HL-60/S4 (cell line): ENCODE results near the gene LTBP4.
"Not testable (repeated sequence)": the region's sequence is repeated elsewhere in the genome, so short reads cannot be mapped to it uniquely, and the experiment has no call there.

Source experiments
- in situ Hi-C: fragments of 300-500 bp; cut with MboI; formaldehyde crosslinking; loops from 2 replicates; pipeline ENCODE4 v1.14.3; 2022; ENCODE audit warnings: low sequenced_read_pairs

The LTBP4 gene

GRCh38 chr19:40571831-40572495, 29.2 kb upstream of the LTBP4 start:
- in situ Hi-C loops: no loop called here

DNA sequence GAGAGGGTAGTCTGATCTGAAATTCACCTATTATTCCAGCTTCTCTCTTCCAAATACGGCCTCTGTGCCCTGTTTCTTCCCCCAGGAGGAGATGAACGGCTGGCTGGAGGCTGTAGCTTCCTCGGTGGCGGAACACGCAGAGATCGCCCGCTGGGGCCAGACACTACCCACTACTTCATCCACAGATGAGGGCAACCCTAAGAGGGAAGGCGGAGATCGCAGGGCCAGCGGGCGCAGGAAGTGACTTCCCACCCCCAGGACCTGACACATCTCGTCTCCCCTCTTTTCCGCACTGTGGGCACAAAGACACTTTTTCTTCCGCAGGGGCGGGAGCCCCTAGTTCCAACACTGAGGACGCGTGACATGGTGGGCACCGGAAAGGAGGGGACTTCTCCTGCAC, 25.8 kb upstream of the LTBP4 start:
- in situ Hi-C loops: no loop called here

DNA sequence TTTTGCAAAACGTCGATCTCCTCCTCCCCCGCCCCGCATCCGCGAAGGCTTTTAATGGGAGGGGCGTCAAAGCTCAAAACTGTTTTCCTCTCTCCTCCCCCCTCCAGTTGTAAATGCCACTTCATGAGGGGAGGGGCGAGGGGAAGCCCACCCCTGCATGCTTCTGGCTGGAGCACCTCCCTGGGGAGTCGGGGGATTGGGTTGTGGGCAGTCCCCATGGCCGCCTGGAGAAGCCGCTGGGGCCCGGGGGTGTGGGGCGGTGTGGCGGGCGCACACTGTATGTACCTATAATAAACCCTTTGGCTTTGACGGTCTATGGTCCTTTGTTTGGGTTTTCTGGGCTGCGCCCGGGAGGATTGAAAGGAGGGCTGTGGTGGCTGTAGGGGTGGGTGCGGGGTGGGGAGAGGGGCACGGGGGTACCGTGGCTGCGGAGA, 25.0 kb upstream of the LTBP4 start:
- in situ Hi-C loops: no loop called here

DNA sequence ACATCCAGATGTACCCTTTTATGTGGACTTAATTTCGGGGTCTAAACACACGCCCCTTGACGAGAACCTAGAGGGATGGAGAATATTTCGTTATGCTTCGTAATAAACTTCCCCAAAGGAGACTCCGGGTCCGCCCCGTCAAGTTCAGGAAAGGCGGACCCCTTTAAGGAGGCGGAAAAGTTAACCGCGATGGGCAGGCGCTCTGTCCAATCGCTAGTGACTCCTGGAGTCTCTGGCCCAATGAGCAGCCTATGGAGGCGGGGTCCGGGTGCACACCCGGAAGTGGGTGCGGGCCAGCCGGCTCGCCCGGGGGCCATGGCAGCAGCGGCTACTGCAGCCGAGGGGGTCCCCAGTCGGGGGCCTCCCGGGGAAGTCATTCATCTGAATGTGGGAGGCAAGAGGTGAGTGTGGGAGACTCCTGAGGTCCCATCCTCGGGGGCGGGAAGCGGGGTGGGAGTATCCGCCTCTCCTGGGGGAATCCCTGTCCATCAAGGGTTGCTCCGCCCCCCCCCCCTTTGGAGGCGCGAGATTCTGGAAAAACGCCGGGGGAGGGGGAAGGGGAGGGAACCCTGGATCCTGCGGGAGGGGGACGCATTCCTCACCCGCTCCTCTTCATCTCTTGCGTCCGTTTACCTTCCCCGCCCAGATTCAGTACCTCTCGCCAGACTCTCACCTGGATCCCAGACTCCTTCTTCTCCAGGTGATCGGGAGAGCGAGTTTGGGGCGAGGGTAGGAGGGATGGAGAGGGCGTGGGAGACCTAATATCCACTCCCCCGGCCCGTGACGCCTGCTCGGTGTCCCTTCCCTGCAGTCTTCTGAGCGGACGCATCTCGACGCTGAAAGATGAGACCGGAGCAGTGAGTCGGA, 24.4 kb upstream of the LTBP4 start, which contains the start of gene SHKBP1:
Gene SHKBP1, plus strand, starts transcription at position 289 of the 867 bp plus-strand sequence. Its CDS starts 27 bp downstream, at position 316.
- in situ Hi-C loops: no loop called here

GRCh38 chr19:40578442-40578908, 22.7 kb upstream of the LTBP4 start:
- in situ Hi-C loops: no loop called here

- in situ Hi-C loops: no loop called here
These were observed 20.6 kb upstream of the LTBP4 start for GRCh38 chr19:40580619-40581018.

DNA sequence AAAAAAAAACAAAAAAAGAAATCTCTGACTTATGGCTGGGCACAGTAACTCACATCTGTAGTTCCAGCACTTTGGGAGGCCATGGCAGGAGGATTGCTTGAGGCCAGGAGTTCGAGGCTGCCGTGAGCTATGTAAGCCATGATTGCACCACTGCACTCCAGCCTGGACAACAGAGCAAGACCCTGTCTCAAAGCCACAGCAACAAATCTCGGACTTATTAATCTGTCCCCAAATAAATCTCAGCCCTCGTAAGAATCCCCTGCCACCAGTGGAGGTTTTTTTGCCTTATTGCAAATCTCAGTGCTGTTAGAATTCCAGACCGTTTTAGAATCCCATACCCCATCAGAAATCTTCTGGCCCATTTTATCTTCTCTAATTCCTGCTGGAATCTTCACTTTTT, 19.6 kb upstream of the LTBP4 start:
- in situ Hi-C loops: no loop called here

DNA sequence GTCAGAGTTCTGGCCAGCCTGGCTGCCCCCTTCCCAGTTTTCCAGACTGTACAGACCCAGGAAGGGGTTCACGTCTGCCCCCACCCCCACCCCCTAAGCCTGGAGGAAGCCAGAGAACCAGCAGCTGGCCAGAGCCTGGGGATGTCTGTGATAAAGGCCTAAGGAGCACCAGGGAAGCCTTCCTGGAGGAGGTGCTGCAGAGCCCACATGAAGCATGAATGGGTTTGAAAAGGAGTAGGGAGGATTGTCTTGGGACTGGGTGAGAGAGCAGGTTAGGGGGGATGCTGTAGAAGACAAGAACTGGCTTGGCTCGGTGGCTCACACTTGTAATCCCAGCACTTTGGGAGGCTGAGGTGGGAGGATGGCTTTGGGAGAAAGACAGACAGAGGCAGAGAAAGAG, 18.7 kb upstream of the LTBP4 start:
- in situ Hi-C loops: no loop called here

DNA sequence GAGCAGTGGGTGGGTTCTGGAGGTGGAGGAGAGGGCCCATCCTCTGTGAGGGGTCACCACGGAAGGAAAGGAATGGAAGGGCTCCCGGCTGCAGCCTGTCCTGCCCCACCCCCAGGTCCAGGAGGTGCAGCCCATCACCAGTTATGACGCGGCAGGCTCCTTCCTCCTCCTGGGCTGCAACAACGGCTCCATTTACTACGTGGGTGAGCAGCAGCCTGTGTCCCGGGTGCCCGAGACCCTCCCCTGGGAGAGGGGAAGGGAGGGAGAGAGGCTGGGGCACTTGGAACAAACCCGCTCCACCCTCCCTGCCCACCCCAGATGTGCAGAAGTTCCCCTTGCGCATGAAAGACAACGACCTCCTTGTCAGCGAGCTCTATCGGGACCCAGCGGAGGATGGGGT, 17.9 kb upstream of the LTBP4 start:
- in situ Hi-C loops: no loop called here

DNA sequence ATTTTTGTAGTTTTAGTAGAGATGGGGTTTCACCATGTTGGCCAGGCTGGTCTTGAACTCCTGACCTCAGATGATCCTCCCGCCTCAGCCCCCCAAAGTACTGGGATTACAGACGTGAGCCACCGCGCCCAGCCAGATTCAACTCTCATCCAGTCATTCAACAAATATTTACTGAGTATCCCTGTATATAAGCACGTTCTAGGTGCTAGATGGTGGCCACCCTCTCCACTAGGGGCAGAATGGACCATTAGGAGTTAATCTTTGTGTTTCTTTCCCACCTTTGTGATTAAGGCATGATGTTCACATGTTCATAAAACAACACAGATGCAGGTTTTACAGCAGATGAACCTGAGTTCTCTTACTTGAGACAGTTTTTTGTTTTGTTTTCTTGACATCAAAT, 17.2 kb upstream of the LTBP4 start:
- in situ Hi-C loops: no loop called here

DNA sequence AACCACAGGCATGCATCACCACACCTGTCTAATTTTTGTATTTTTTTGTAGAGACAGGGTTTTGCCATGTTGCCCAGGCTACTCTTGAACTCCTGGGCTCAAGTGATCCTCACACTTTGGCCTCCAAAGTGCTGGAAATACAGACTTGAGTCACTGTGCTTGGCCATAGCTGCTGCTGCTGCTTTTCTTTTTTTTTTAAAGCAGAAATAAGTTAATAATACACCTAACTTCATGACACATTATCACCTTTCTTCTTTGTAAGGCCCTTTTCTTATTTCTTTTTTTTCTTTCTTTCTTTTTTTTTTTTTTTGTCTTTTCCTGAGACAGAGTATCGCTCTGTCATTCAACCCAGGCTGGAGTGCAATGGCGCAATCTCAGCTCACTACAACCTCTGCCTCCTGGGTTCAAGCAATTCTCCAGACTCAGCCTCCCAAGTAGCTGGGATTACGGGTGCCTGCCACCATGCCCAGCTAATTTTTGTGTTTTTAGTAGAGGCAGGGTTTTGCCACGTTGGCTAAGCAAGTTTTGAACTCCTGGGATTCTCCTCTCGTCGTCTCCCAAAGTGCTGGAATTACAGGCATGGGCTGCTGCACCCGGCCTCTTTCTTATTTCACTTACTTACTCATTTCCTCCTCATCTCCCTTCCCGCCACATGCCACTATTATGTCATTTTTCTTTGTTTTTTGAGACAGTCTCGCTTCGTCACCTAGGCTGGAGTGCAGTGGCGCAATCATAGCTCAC, 15.8 kb upstream of the LTBP4 start:
- in situ Hi-C loops: no loop called here

- in situ Hi-C loops: no loop called here
These were observed 15.2 kb upstream of the LTBP4 start for GRCh38 chr19:40585982-40586422.

DNA sequence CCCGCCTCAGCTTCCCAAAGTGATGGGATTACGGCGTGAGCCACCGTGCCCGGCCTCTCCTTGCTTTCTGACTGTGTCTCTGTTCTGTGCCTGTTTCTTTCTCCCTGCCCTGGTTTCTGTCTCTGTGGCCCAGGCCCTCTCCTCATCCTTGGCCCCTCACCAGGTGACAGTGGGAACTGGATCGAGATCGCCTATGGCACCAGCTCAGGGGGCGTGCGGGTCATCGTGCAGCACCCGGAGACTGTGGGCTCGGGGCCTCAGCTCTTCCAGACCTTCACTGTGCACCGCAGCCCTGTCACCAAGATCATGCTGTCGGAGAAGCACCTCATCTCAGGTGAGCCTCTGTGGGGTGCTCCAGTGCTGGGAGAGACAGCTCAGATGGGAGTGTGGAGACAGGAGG, 14.6 kb upstream of the LTBP4 start:
- in situ Hi-C loops: no loop called here

DNA sequence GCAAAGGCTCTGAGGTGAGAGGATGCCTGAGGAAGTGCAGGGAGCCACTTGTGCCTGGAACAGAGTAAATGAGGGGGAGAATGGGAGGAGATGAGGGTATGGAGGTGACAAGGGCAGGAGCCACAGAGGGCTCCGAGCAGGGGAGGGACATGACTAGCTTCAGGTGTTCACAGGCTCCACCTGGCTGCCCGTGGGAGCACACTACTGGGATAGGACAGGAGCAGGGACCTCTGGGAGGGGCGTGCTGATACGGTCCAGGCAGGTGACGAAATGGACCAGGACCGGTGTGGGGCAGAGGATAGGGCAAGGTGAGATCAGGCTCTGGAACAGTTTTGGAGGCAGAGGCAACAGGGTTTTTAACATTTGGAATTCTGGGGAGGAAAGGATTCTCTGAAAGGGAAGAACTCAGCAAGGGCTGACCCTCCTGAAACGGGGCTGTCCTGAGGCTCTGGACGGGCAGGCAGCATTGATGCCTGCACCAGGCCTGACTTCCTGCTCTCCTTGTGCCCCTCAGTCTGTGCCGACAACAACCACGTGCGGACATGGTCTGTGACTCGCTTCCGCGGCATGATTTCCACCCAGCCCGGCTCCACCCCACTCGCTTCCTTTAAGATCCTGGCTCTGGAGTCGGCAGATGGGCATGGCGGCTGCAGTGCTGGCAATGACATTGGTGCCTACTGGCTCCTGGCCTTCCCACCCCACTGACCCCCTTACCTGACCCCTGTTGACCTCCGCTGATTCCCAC, 12.9 kb upstream of the LTBP4 start:
- in situ Hi-C loops: no loop called here

DNA sequence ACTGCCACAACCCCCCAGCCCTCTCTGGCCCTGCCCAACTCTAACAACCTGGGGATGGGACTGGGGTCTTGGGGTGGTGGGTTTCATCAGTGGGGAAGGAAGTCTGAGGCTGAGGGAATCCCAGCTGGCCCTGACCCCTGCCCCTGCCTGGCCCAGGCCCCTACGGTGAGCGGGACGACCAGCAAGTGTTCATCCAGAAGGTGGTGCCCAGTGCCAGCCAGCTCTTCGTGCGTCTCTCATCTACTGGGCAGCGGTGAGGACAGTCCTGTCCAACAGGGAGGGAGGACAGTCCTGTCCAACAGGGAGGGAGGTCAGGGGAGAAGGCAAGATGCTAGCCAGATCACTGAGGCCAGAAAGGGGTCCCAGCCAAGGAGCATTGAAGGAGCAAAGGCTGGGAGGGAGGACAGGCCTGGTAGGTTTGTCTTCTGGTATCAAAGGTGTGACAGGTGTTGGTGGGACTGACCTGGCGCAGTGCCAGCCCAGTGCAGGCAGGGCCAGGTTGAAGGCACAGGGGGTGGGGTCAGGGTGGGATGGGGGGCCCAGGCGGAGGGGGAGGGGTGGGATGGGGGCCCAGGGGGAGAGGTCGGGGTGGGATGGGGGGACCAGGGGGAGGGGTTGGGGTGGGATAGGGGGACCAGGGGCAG, 12.1 kb upstream of the LTBP4 start:
- in situ Hi-C loops: no loop called here

GRCh38 chr19:40589591-40590429, 11.4 kb upstream of the LTBP4 start:
- in situ Hi-C loops: no loop called here

GRCh38 chr19:40590464-40591265, 10.5 kb upstream of the LTBP4 start:
- in situ Hi-C loops: no loop called here

- in situ Hi-C loops: not testable (repeated sequence)
These were observed 9.4 kb upstream of the LTBP4 start for GRCh38 chr19:40591724-40592123.
